Spleen (tissue), 11 donors: ENCODE measurements around the gene NXPH4. TPM values are rescaled to one million over a fixed set of nuclear protein-coding genes. Genes with fewer than 3 reads are reported as not detected.

Experiments used
- DNase-seq: peaks from one replicate; pipeline ENCODE4 v3.0.0-alpha.2; 2020
- H3K27ac ChIP-seq, 8 donors: fragments of 200-600 bp; sonication (generic) in 7 of 8; 1 replicate in 4 of 8; 2 replicates in 4 of 8; pipeline versions ENCODE4 v1.5.0 to v1.8.0; 2016 to 2021; ENCODE audit warnings: inconsistent platforms in 4 of 8, mild to moderate bottlenecking in 4 of 8, moderate library complexity in 1 of 8
- H3K27me3 ChIP-seq, 7 donors: fragments of 200-600 bp; sonication (generic) in 6 of 7; replicated peaks in 1 of 7; 1 replicate in 4 of 7; 2 replicates in 3 of 7; pipeline versions ENCODE4 v1.5.0 to v1.8.0; 2016 to 2021; ENCODE audit warnings: inconsistent platforms in 3 of 7, mild to moderate bottlenecking in 1 of 7
- H3K36me3 ChIP-seq, 6 donors: fragments of 200-600 bp; sonication (generic) in 5 of 6; 1 replicate in 4 of 6; 2 replicates in 2 of 6; pipeline versions ENCODE4 v1.5.0 to v1.8.0; 2016 to 2021; ENCODE audit warnings: inconsistent platforms in 2 of 6
- H3K4me1 ChIP-seq, 6 donors: fragments of 200-600 bp; sonication (generic) in 5 of 6; 1 replicate in 3 of 6; 2 replicates in 3 of 6; pipeline versions ENCODE4 v1.5.0 to v1.8.0; 2016 to 2021; ENCODE audit warnings: inconsistent platforms in 3 of 6
- H3K4me3 ChIP-seq, 8 donors: fragments of 200-600 bp; sonication (generic) in 7 of 8; 1 replicate in 4 of 8; 2 replicates in 4 of 8; pipeline versions ENCODE4 v1.5.0 to v1.8.0; 2016 to 2021; ENCODE audit warnings: inconsistent platforms in 4 of 8, mild to moderate bottlenecking in 4 of 8, moderate library complexity in 2 of 8
- H3K9me3 ChIP-seq, 8 donors: fragments of 200-600 bp; sonication (generic) in 7 of 8; 1 replicate in 4 of 8; 2 replicates in 4 of 8; pipeline versions ENCODE4 v1.5.0 to v1.8.0; 2016 to 2021; ENCODE audit warnings: inconsistent platforms in 4 of 8
- CTCF ChIP-seq, 11 experiments: fragments of 200-600 bp in 7 of 11; fragments of 450-650 bp in 4 of 11; sonication (generic) in 4 of 11; IDR thresholded peaks in 8 of 11; conservative IDR thresholded peaks in 3 of 11; 1 replicate in 7 of 11; 2 replicates in 4 of 11; pipeline versions ENCODE4 v1.4.0 to v1.8.0; 2016 to 2021; ENCODE audit warnings: antibody characterized with exemption in 11 of 11, inconsistent platforms in 4 of 11, mild to moderate bottlenecking in 1 of 11
- POLR2A ChIP-seq, 3 donors: fragments of 450-650 bp; IDR thresholded peaks; one replicate each; pipeline ENCODE4 v1.5.1; 2017; ENCODE audit warnings: antibody characterized with exemption in 3 of 3, mild to moderate bottlenecking in 1 of 3
- POLR2AphosphoS5 ChIP-seq, 3 donors: sonication (generic); formaldehyde crosslinking; IDR thresholded peaks; one replicate each; pipeline ENCODE4 v1.5.1; 2017; ENCODE audit warnings: antibody characterized with exemption in 3 of 3
- WGBS, 5 donors: extraction: QIAGEN DNeasy Blood & Tissue Kit in 3 of 5; methylation state at CpG; one replicate each; pipeline versions ENCODE4 v1.1.5 to v1.1.7; 2013 to 2018; 5-methylcytosine and 5-hydroxymethylcytosine counted together
- intact Hi-C: fragments of 100-400 bp; cut with DNase I; formaldehyde crosslinking; loops from one replicate; pipeline ENCODE4 v1.15.0; 2023; ENCODE audit warnings: low total_unique reads
- polyA plus RNA-seq, 3 donors: library from polyadenylated mRNA; stranded (reverse); fragments of 200-250 nt; gene quantifications; one replicate each; pipeline ENCODE4 v1.2.1, GENCODE V29; 2013
- total RNA-seq, 7 donors: library from RNA; depleted of rRNA in 3 of 7; stranded (reverse); fragments of >200 nt in 3 of 7; fragmentation: NEBNext Ultra II Directional in 4 of 7; extraction: Animal tissue kit (Norgen Biotek cat#: 25700) in 4 of 7; gene quantifications; one replicate each; pipeline versions ENCODE4 v1.1.0 to v1.2.1, GENCODE V29; 2016 to 2021
- donor health status: healthy with polysubstance abuse.
- donor health status: DM: no; HTN: no; CAD: no; lungs with moderate emphysema.
- donor health status: DM: no; HTN: no; CAD: no.
- donor health status: Bipolar disorder and iron deficiency.
- donor health status: healthy.
- donor health status: DM: no; HTN: no; CAD: no.
- donor health status: DM: yes; HTN: yes; CAD: no.

The NXPH4 gene
- total and polyA plus RNA-seq, 10 donors: 0.11 to 0.60 (median 0.23) TPM; not detected in 4

- H3K36me3 ChIP-seq: peaks cover 0 to 37% (median 6%) of the 10 kb centered on the region in 6 donors
- H3K4me1 ChIP-seq: peaks cover 21 to 56% (median 46%) of the 10 kb centered on the region in 6 donors
- H3K9me3 ChIP-seq: no peaks in the 10 kb centered on the region
- no peak overlapping the region for H3K27ac ChIP-seq
- TF ChIP-seq POLR2A (IDR thresholded peaks at IDR 0.05): no peak
- TF ChIP-seq CTCF (IDR thresholded peaks at IDR 0.05 in 8 of 11, conservative IDR thresholded peaks at IDR 0.05 in 3 of 11): peak; percentile 56 to 88 (median 72)
- peak in 1 of 3 donors; percentile 38 for TF ChIP-seq POLR2AphosphoS5 (IDR thresholded peaks at IDR 0.05)
- 2 to 4% (median 3%) methylated on average over 14 of the region's 14 CpGs for WGBS, 5 donors
- H3K27me3 ChIP-seq: peaks cover 0 to 74% (median 59%) of the 10 kb centered on the region in 7 donors
- intact Hi-C loops: no loop called here
- DNase-seq: peak; percentile 86
- H3K4me3 ChIP-seq: no peak overlapping the region
These were observed 2.2 kb upstream of the NXPH4 start for GRCh38 chr12:57214398-57214781.

GRCh38 chr12:57215065-57215464 lies 1.5 kb upstream of the NXPH4 start:
- no peak overlapping the region for H3K27ac ChIP-seq
- TF ChIP-seq CTCF (IDR thresholded peaks at IDR 0.05 in 8 of 11, conservative IDR thresholded peaks at IDR 0.05 in 3 of 11): no peak
- intact Hi-C loops: no loop called here
- peaks cover 0 to 30% (median 1%) of the 10 kb centered on the region in 6 donors for H3K36me3 ChIP-seq
- H3K4me1 ChIP-seq: peaks cover 21 to 59% (median 47%) of the 10 kb centered on the region in 6 donors
- DNase-seq: no peak
- 33 to 42% (median 36%) methylated on average over 11 of the region's 11 CpGs for WGBS, 5 donors
- no peaks in the 10 kb centered on the region for H3K9me3 ChIP-seq
- no peak overlapping the region for H3K4me3 ChIP-seq
- H3K27me3 ChIP-seq: peaks cover 0 to 81% (median 66%) of the 10 kb centered on the region in 7 donors

- Histone ChIP-seq H3K4me1 (peaks cover 21 to 63% (median 49%) of the 10 kb centered on the region in 6 donors), H3K27me3 (peaks cover 0 to 86% (median 72%) of the 10 kb centered on the region in 7 donors), H3K9me3 (no peaks in the 10 kb centered on the region), H3K36me3 (peaks cover 0 to 24% (median 0%) of the 10 kb centered on the region in 6 donors), H3K27ac (no peak overlapping the region), H3K4me3 (peak overlapping the region in 7 of 8 donors; percentile 38 to 74 (median 49))
- no peak for DNase-seq
- intact Hi-C loops: loop anchor here (2.0 kb wide), 1 partner anchor 23 kb away; no protein-coding TSS in a partner anchor
- TF ChIP-seq POLR2A (IDR thresholded peaks at IDR 0.05) (no peak), CTCF (IDR thresholded peaks at IDR 0.05 in 8 of 11, conservative IDR thresholded peaks at IDR 0.05 in 3 of 11) (no peak), POLR2AphosphoS5 (IDR thresholded peaks at IDR 0.05) (no peak)
- 15 to 23% (median 18%) methylated on average over 7 of the region's 7 CpGs for WGBS, 5 donors
These were observed 953 bp upstream of the NXPH4 start for GRCh38 chr12:57215668-57216013.

GRCh38 chr12:57216921-57217879 lies 606 bp downstream of the NXPH4 start:
- Histone ChIP-seq H3K4me1 (peaks cover 21 to 77% (median 53%) of the 10 kb centered on the region in 6 donors), H3K36me3 (peaks cover 0 to 9% (median 0%) of the 10 kb centered on the region in 6 donors), H3K4me3 (peak overlapping the region; percentile 21 to 74 (median 40)), H3K27ac (no peak overlapping the region), H3K9me3 (no peaks in the 10 kb centered on the region), H3K27me3 (peaks cover 0 to 100% (median 87%) of the 10 kb centered on the region in 7 donors)
- TF ChIP-seq CTCF (IDR thresholded peaks at IDR 0.05 in 8 of 11, conservative IDR thresholded peaks at IDR 0.05 in 3 of 11) (no peak), POLR2A (IDR thresholded peaks at IDR 0.05) (no peak), POLR2AphosphoS5 (IDR thresholded peaks at IDR 0.05) (no peak)
- no peak for DNase-seq
- intact Hi-C loops: loop anchor here (2.0 kb wide), 1 partner anchor 22 kb away; no protein-coding TSS in a partner anchor
- 3 to 6% (median 4%) methylated on average over 18 to 63 of the region's 63 CpGs for WGBS, 5 donors
